ENCODE results near the gene PTPRN2. TPM values are rescaled to one million over a fixed set of nuclear protein-coding genes. Genes with fewer than 3 reads are reported as not detected.

The PTPRN2 gene
- total and polyA plus RNA-seq, 2 of the 13 experiments (the other 11 are each of a cell fraction or from before 2014, with no cell fraction given) = 2.5 to 24.2 TPM

DNA sequence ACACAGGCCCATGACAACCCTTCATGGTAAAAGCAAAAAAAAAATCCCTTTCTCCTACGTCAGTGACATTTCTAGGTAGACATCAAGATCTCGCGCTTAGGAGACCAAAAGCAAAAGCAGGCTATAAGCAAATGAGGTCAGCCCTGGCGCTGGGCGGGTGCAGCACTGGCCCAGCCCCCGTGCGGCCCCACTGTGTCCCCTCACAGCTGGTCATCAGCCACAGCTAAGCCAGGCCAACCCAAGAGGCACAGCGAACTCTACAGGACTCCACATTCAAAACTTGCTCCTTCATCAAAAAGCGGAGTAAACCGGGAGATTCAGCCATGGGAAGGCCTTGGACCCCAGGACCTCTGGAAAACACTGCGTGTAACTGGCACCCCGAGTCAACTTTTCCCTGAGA lies 113.7 kb downstream of the PTPRN2 start:
- Histone ChIP-seq H3K4me1 (ENCODE audit: insufficient read depth, low read length) (no peaks in the 10 kb centered on the region), H3K79me2 (ENCODE audit: insufficient read depth, low read length) (no peaks in the 10 kb centered on the region), H3K9ac (ENCODE audit: insufficient read depth, low read depth, low read length) (no peak overlapping the region), H3K27me3 (ENCODE audit: control insufficient read depth in 1 of 2, insufficient read depth in 2 of 2, low read length in 2 of 2) (no peaks in the 10 kb centered on the region), H3K9me3 (ENCODE audit: low read length) (no peaks in the 10 kb centered on the region), H3K4me3 (replicated peaks in 1 of 3; ENCODE audit: insufficient read depth in 1 of 3, low read depth in 2 of 3, low read length in 3 of 3) (no peak overlapping the region), H4K20me1 (ENCODE audit: insufficient read depth, low read length) (peaks cover 42% of the 10 kb centered on the region), H3K36me3 (replicated peaks in 1 of 2; ENCODE audit: control insufficient read depth in 1 of 2, insufficient read depth in 2 of 2, low read length in 2 of 2) (no peaks in the 10 kb centered on the region; a peak in 1 of 5 replicates), H3K4me2 (ENCODE audit: low read depth, low read length) (no peak overlapping the region), H3K27ac (ENCODE audit: extremely low read length, insufficient read depth, low read length) (no peak overlapping the region), H2AFZ (ENCODE audit: low read length) (no peak overlapping the region)
- FAIRE-seq (no peak), ATAC-seq (no peak), DNase-seq (ENCODE audit: low spot score) (no peak)
- 91% methylated on average over 11 of the region's 12 CpGs for WGBS (ENCODE audit: low lambda C conversion rate)
- no peak for TF ChIP-seq RBFOX2 (IDR thresholded peaks at IDR 0.05; ENCODE audit: low read depth, low read length)
- no peak for TF ChIP-seq ZBTB33 (CRISPR knock-in tag; IDR thresholded peaks at IDR 0.05)
- TF ChIP-seq BHLHE40 (IDR thresholded peaks at IDR 0.05; ENCODE audit: low read length) = no peak
- no peak for TF ChIP-seq HNRNPK (IDR thresholded peaks at IDR 0.05; ENCODE audit: low read depth, low read length, poor library complexity, severe bottlenecking)
- TF ChIP-seq NFIC (IDR thresholded peaks at IDR 0.05; ENCODE audit: low read length) = no peak
- ChIA-PET POLR2A (no interaction called here), CTCF (ENCODE audit: low intra/inter-chr PET ratio, low total read pairs) (no interaction called here)
- BruUV-seq (replicated peaks) = no TSS peak
- in situ Hi-C loops (cut with HindIII; ENCODE audit: extremely low pct_ligation_motif_present, low pct_unique_long_range_greater_than_20kb) (no loop called here), intact Hi-C loops (cut with micrococcal nuclease; ENCODE audit: unreplicated experiment) (no loop called here)

GRCh38 chr7:158473221-158473620 lies 114.4 kb downstream of the PTPRN2 start:
- Histone ChIP-seq H3K27me3 (ENCODE audit: control insufficient read depth in 1 of 2, insufficient read depth in 2 of 2, low read length in 2 of 2) (no peaks in the 10 kb centered on the region), H3K27ac (ENCODE audit: extremely low read length, insufficient read depth, low read length) (no peak overlapping the region), H4K20me1 (ENCODE audit: insufficient read depth, low read length) (peaks cover 40% of the 10 kb centered on the region), H3K9me3 (ENCODE audit: low read length) (no peaks in the 10 kb centered on the region), H3K9ac (ENCODE audit: insufficient read depth, low read depth, low read length) (no peak overlapping the region), H3K4me3 (replicated peaks in 1 of 3; ENCODE audit: insufficient read depth in 1 of 3, low read depth in 2 of 3, low read length in 3 of 3) (no peak overlapping the region), H3K4me2 (ENCODE audit: low read depth, low read length) (no peak overlapping the region), H3K36me3 (replicated peaks in 1 of 2; ENCODE audit: control insufficient read depth in 1 of 2, insufficient read depth in 2 of 2, low read length in 2 of 2) (no peaks in the 10 kb centered on the region; a peak in 1 of 5 replicates), H2AFZ (ENCODE audit: low read length) (no peak overlapping the region), H3K4me1 (ENCODE audit: insufficient read depth, low read length) (no peaks in the 10 kb centered on the region), H3K79me2 (ENCODE audit: insufficient read depth, low read length) (no peaks in the 10 kb centered on the region)
- in situ Hi-C loops (cut with HindIII; ENCODE audit: extremely low pct_ligation_motif_present, low pct_unique_long_range_greater_than_20kb) (no loop called here), intact Hi-C loops (cut with micrococcal nuclease; ENCODE audit: unreplicated experiment) (no loop called here)
- DNase-seq (ENCODE audit: low spot score) (no peak), ATAC-seq (no peak), FAIRE-seq (no peak)
- TF ChIP-seq MED8 (CRISPR knock-in tag; IDR thresholded peaks at IDR 0.05; ENCODE audit: insufficient replicate concordance) = no peak
- no peak for TF ChIP-seq NONO (IDR thresholded peaks at IDR 0.05)
- TF ChIP-seq NONO (CRISPR knock-in tag; conservative IDR thresholded peaks at IDR 0.05) = no peak
- TF ChIP-seq BCLAF1 (IDR thresholded peaks at IDR 0.05) = no peak
- no peak for TF ChIP-seq AGO2 (optimal IDR thresholded peaks at IDR 0.05; ENCODE audit: low read depth, low read length)
- ChIA-PET POLR2A (no interaction called here), CTCF (ENCODE audit: low intra/inter-chr PET ratio, low total read pairs) (no interaction called here)
- BruUV-seq (replicated peaks) = no TSS peak
- 91% methylated on average over 13 of the region's 13 CpGs for WGBS (ENCODE audit: low lambda C conversion rate)
